Subcutaneous adipose tissue (tissue), 4 donors: ENCODE results near the gene ARHGAP28. TPM values are rescaled to one million over a fixed set of nuclear protein-coding genes. Genes with fewer than 3 reads are reported as not detected.

ENCODE experiments used
- total RNA-seq, 4 donors: library from RNA; depleted of rRNA; stranded (reverse); fragments of >200 nt; gene quantifications; one replicate each; pipeline ENCODE4 v1.1.0, GENCODE V29; 2016
- TF ChIP-seq, protein P1 (sequence below): fragments of 450-650 bp; IDR thresholded peaks from one replicate; pipeline ENCODE4 v1.5.1; 2016; ENCODE audit warnings: low read depth, mild to moderate bottlenecking, control low read depth, antibody characterized with exemption, moderate library complexity

ARHGAP28 gene
- total RNA-seq, 4 donors from 2014 or later, result 8.0 to 15.3 (median 9.3) TPM

DNA sequence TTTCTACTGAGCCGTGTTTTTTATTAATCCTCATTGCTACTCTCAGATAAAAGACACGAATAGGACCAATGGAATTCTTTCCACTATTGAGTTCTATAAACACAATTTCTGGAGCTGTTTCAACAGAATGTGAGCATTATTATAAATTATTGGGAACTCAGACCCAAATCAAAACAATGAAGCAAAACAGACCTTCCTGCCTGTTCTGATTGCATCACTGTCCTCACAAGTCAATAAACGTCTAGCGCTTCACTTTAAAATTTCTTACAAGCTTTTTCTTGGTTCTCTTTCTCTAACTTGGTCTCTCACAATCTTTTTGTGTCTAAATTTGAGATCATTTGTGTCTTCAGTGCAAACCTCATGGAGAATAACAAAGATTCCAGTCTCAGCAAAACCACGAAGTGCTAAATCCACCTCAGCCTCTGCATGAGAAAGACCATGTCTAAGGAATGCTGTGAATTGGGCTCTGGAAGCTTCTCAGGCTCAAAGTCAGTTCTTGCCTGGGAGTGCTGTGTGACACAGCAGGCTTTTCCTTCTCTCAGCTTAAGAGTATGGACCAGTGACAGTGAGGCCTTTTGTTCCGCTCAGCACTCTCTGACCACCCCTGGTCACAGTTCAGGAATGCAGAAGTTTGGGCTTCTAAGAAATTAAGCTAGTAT lies 22.8 kb downstream of the ARHGAP28 start:
- TF ChIP-seq, protein P1, sequence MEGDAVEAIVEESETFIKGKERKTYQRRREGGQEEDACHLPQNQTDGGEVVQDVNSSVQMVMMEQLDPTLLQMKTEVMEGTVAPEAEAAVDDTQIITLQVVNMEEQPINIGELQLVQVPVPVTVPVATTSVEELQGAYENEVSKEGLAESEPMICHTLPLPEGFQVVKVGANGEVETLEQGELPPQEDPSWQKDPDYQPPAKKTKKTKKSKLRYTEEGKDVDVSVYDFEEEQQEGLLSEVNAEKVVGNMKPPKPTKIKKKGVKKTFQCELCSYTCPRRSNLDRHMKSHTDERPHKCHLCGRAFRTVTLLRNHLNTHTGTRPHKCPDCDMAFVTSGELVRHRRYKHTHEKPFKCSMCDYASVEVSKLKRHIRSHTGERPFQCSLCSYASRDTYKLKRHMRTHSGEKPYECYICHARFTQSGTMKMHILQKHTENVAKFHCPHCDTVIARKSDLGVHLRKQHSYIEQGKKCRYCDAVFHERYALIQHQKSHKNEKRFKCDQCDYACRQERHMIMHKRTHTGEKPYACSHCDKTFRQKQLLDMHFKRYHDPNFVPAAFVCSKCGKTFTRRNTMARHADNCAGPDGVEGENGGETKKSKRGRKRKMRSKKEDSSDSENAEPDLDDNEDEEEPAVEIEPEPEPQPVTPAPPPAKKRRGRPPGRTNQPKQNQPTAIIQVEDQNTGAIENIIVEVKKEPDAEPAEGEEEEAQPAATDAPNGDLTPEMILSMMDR, result no peak

DNA sequence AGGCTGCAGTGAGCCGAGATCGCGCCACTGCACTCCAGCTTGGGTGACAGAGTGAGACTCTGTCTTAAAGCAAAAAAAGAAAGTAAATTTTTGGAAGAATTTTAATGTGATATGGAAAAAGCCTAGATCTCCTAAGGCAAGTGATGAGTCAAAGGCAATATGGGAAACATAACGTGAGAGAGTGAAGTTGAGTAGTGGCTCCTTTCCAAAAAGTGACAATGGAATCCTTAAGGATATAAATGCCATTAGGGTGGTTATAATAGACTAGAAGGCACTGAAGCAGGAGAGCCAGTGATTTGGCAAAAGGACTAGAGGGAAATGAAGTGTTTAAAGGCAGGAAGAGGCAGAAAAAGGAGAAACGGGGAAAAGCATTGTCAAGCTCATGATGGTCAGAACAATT lies 25.6 kb downstream of the ARHGAP28 start:
- TF ChIP-seq, protein P1, result no peak

- TF ChIP-seq, protein P1, result no peak
Observed at GRCh38 chr18:6757931-6758330, 28.4 kb downstream of the ARHGAP28 start.

DNA sequence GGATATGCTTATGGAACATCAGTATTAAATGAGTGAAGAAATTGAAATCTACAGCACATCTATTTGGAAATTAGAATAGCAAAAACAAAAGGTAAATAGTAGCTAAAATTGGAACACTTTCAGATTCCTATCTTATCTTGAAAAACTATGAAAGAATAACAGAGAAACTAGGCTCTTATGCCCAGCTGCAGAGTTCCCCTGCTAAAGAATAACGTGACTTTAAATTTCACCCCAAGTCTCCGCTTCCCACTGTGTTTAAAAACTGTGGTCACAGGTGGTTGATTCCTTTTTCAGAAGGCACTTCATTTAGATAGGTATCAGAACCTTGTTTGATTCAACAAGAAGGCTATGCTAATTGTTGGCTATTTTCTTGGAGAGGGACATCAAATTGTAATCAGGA lies 30.1 kb downstream of the ARHGAP28 start:
- TF ChIP-seq, protein P1, result no peak

GRCh38 chr18:6763524-6763923 lies 34.0 kb downstream of the ARHGAP28 start:
- TF ChIP-seq, protein P1, result no peak

DNA sequence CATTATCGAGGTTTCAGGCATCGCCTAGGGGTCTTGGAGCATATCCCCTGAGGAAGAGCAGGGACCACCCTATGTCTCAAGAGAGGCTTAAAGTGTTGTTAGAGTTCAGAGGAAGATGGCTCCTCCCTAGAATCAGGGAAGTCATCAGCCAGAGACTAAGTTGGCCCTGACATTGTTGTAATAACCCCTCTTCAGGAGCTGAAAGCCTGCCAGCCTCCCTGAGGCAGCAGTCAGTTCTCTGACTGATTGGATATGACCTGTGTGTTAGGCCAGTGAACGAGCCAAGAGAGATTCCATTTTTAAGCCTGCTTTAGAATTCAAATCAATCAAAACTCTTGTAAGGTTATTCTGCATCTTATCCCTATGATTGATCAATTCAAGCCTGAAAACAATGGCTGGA lies 34.9 kb downstream of the ARHGAP28 start:
- TF ChIP-seq, protein P1, result no peak

GRCh38 chr18:6773777-6774176 lies 44.3 kb downstream of the ARHGAP28 start:
- TF ChIP-seq, protein P1, result no peak
